Activated CD4-positive, alpha-beta T cell treated with anti-CD3 and anti-CD28 coated beads for 48 hours (primary cell): ENCODE results near the gene DNAJC1.

ENCODE experiments used
- DNase-seq: peaks from one replicate; pipeline ENCODE4 v3.0.0-alpha.2; 2020

Gene DNAJC1

GRCh38 chr10:21954132-21954531, 49.4 kb downstream of the DNAJC1 start:
- no peak for DNase-seq

DNA sequence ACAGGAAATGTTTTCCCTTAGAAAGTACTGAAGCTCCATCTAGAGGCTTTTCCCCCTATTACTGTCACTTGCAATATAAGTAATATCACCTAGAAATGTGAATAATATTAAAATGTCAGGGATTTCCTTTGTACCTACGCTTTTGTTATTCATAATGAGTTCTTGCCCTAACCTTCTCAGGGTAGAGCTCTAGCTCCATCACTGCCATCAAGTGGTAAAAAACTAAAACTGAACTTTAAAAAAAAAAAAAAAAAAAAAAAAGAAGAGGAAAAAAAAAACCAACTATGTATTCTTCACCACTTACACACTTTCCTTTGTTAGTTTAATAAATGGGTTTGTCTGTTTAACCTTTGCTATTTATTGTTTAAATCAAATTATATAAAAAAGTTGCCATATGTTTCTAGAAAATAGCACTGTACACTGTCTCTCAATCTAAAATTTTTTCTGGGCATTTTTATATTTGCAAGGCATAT, 49.9 kb downstream of the DNAJC1 start:
- no peak for DNase-seq

DNA sequence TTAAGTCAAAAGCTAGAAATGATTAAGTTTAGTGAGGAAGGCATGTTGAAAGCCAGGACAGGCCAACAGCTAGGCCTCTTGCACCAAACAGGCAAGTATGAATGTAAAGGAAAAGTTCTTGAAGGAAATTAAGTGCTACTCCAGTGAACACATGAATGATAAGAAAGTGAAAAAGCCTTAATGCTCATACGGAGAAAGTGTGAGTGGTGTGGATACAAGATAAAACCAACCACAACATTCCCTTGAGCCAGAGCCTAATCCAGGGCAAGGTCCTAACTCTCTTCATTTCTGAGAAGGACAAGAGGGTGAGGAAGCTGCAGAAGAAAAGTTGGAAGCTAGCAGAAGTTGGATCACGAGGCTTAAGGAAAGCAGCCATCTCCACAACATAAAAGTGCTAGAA, 53.0 kb downstream of the DNAJC1 start:
- no peak for DNase-seq

DNA sequence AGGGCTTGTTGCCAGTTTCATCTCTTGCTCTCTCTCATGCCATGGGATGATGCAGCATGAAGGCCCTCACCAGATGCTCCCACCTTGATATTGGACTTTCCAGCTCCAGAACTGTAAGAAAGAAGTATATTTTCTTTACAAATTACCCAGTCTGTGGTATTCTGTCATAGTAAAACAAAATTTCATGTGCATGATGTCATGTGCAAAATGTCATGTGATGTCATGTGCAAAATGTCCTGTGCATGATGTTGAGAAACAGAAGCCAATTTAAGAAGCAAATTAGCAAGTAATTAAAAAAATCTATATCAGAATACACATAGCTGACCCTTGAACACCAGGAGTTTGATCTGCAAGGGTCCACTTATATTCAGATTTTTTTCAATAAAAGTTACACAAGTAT, 56.6 kb downstream of the DNAJC1 start:
- DNase-seq: no peak

- no peak for DNase-seq
Observed at GRCh38 chr10:21944727-21945386, 58.7 kb downstream of the DNAJC1 start.

- no peak for DNase-seq
Observed at GRCh38 chr10:21943633-21944265, 59.8 kb downstream of the DNAJC1 start.

- no peak for DNase-seq
Observed at GRCh38 chr10:21935439-21936023, 68.0 kb downstream of the DNAJC1 start.

- DNase-seq: no peak
Observed at GRCh38 chr10:21934307-21934706, 69.2 kb downstream of the DNAJC1 start.

DNA sequence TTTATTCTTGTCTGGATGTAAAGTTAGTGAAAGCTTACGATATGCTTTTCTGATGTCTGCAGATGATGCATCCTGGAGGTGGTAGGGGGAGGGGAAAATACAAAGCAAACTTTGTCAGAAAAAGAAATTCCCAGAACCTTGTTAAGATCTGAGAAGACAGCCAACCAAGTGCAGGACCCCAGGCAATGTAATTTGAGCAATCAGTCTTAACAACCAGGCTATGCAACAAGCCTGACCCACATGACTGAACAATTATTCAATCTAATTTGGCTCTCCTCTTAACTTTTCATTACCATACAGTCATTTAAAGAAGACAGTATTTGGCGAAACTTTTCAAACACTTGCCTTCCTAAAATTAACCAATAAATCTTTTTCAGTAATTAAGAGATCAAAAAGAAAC, 74.5 kb downstream of the DNAJC1 start:
- no peak for DNase-seq

DNA sequence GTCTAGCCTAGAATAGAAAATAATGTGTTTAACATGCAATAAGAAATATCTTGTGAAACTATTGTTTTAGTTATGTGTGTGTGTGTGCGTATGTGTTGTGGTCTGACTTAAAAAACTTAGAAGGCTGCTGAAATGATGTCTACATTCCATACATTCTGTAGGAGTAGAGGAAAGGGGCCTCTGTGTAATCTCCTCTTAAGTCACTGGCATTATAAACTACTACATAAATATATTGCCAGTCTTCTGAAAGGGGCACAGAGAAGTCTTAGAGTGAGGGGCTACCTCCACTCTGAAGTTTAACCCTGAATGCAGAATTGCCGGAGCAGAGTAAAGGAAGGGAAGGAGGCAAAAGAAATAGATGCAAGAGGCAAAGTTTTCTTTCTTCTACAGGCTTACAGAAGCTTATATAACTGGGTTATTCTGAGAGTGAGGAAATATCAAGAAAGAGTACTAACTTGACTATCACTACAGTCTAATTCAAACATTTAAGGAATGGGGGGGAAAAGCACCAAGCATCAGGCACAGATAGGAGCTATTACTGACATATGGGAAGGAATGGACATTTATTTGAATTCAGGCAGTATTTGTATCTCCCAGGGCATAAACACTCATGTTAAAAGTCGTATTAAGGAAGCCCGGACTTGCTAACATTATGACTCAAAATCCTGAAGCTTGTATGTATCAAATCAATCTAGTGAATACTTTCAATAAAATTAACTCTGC, 75.7 kb downstream of the DNAJC1 start:
- no peak for DNase-seq

- no peak for DNase-seq
Observed at GRCh38 chr10:21926949-21927348, 76.6 kb downstream of the DNAJC1 start.

DNA sequence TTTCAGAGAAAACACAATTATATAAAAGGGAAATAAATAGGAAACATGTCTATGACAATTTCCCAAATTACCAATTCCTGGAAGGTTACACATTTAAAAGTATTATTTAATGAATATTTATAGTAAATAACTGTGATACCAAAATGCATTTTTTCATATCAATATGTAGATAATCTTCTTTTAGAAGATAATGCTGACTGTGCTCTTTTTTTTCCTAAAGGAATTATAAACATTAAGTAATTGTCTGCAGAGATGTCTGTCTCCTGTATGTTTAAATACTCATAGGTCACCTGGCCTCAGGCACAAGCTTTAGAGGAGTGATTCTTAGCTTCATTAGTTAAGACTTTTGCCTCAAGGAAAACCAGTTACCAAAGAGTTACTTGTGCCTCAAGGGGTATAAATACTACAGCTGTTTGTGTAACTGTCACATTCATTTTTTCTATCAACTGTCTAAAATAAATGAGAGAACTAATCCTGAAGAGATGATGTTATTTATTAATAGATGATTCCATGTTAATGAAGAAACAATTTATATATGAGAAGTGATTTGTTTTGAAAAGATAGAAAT, 77.1 kb downstream of the DNAJC1 start:
- DNase-seq: no peak

- DNase-seq: no peak
Observed at GRCh38 chr10:21925851-21926250, 77.7 kb downstream of the DNAJC1 start.

DNA sequence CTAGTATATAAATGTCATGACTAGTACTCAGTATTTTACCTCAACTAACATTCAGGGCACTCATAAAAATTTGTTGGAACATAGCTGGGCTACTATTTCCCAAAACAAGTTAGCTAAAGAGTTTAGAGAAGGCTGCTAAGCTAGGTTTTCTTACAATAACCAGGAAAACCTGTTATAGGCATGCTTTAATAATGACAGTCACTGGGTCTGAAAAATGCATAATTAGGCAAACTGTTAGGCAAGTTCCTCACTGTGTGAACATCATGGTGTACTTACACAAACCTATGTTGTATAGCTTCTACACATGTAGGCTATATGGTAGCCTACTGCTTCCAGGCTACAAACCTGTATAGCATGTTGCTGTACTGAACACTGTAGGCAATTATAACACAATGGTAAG, 79.0 kb downstream of the DNAJC1 start:
- no peak for DNase-seq

- DNase-seq: no peak
Observed at GRCh38 chr10:21920633-21921032, 82.9 kb downstream of the DNAJC1 start.

DNA sequence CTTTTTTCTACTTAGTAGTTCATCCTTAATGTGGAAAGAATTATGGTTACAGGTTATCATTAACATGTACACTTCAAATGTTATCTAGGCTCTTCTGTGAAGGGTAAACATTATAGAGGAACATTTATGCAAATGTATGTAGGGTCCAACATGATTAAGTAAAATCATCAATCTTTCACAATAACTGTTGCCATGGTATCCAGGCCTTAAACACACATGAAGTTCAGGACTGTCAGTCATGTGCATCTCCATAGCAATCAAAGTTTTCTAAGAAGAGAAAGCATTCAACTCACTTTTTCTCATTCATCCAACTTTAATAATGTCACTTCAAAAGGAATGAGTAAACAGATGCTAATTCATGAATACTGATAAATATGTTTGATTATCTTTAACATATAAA, 83.6 kb downstream of the DNAJC1 start:
- DNase-seq: no peak

DNA sequence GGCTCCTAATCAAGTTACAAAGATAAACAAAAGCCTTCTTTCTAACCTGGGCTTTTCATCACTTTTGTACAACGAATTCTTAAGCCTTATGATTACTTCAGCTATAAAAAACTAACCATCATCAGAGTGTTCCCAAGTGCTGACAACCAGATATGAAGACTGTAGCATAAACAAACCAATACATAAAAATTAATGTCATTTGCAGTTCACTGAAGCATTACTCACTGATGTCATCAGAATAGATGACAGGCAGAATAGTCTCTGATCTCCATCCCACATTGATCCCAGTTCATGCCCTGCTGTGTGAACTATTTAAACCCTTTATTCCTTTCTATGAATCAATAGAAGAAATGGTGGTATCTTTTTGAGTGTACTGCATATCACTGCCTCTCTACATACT, 84.4 kb downstream of the DNAJC1 start:
- no peak for DNase-seq

DNA sequence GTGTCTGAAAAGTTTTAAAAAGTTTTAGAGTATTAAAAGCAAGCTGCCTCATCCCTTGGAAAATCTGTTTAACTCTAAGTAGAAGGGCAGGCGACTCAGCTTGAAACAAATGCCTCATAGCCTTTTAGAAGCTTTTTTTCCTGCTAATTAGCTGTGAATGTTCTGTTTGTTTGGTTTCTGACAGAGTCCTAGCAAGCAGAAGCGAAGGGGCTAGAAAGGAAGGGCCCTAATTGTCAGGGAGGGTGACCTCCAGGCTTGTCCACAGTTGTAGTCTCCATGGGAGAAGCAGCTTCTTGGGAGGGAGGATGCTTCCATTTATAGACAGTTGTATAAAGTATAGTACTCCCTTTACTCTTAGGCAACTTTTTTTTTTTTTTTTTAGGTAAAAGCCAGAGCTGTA, 90.9 kb downstream of the DNAJC1 start:
- no peak for DNase-seq

GRCh38 chr10:21910798-21911197, 92.7 kb downstream of the DNAJC1 start:
- DNase-seq: no peak

DNA sequence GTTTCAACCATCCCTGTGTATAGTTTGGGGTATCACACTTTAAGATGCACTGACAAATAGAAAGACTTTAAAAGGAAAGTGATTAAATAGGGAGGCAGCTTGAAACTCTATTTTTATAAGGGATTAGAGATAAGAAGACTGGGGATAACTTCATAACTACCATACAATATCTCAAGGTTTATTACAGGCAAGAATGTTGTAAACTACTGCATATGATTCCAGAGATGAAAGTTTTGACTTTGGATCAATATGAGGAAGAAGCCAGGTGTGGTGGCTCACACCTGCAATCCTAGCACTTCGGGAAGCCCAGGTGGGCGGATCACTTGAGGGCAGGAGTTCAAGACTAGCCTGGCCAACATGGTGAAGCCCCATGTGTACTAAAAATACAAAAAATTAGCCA, 96.1 kb downstream of the DNAJC1 start:
- no peak for DNase-seq

DNA sequence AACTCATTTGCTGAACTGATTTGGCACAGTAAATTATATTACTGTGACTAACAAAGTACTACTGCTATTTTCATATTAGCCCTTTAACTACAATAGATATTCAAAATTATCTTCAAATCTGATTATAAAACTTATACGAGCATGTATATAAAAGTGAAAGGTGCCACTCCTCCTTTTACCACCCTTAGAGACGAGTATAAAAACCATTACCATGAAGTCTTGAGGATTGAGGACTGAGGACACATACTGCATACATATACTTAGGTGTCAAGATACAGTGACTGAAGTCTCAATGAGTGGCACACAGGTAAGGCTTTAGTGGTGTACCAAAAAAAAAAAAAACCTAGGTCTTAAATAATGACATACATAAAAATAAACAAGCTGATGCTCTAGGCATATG, 98.6 kb downstream of the DNAJC1 start:
- no peak for DNase-seq

DNA sequence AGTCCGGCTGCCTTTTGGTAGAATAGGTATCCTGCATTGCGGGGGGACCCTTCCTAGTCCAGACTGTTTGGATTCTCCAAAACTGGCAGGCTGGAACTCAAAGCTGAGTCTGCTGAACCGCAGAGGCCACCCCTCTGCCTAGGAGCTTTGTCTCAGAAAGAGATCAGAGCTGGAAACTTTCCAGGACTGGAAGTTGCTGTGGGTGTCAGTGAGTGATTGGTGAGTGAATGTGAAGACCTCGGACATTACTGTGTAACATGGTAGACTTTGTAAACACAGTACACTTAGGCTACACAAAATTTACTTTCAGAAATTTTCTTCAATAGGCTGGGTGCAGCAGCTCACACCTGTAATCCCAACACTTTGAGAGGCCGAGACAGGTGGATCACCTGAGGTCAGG, 103.8 kb downstream of the DNAJC1 start:
- DNase-seq: no peak

DNA sequence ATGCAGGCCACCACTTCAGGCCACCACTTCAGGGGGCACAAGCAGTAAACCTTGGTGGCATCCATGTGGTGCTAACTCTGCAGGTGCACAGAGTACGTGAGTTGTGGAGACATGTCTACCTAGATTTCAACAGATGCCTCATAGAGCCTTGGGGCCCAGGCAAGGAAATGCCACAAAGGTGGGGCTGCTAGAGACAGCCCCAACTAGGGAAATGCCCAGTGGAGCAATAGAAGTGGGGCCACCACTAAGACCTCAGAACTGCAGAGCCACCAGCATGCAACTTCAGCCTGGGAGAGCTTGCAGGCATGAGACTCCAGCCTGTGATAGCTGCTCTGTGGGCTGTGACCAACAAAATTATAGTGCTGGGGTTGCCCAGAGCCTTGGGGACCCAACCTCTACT, 107.6 kb downstream of the DNAJC1 start:
- DNase-seq: no peak
